WERI-Rb-1 (cell line): Measurements from ENCODE around the gene TTYH2.
"Not testable (repeated sequence)": the region's sequence is repeated elsewhere in the genome, so short reads cannot be mapped to it uniquely, and the experiment has no call there.

ENCODE experiments used
- DNase-seq: peaks from one replicate; pipeline ENCODE4 v3.0.0-alpha.2; 2020
- H3K27ac ChIP-seq: fragments of 250-450 bp; sonication (Bioruptor Pico); 2 replicates; pipeline ENCODE4 v1.5.1; 2020; ENCODE audit warnings: mild to moderate bottlenecking, moderate library complexity
- H3K27me3 ChIP-seq: fragments of 250-450 bp; sonication (Bioruptor Pico); 2 replicates; pipeline ENCODE4 v1.5.1; 2021; ENCODE audit warnings: mild to moderate bottlenecking, low read depth, moderate library complexity; ENCODE audit not compliant: insufficient read depth, severe bottlenecking
- H3K36me3 ChIP-seq: fragments of 250-450 bp; sonication (Bioruptor Pico); 2 replicates; pipeline ENCODE4 v1.5.1; 2020; ENCODE audit warnings: mild to moderate bottlenecking, moderate library complexity
- H3K4me3 ChIP-seq: 2 replicates; pipeline ENCODE4 v1.5.1; 2011; ENCODE audit warnings: low read depth, mild to moderate bottlenecking, control low read depth, low read length
- H3K9me3 ChIP-seq: fragments of 250-450 bp; sonication (Bioruptor Pico); 2 replicates; pipeline ENCODE4 v1.5.1; 2021; ENCODE audit warnings: mild to moderate bottlenecking, moderate library complexity; ENCODE audit not compliant: severe bottlenecking
- CTCF ChIP-seq: IDR thresholded peaks from 2 replicates; pipeline ENCODE4 v1.5.1; 2011; ENCODE audit warnings: low read depth, mild to moderate bottlenecking, control low read depth, inconsistent platforms, low read length

TTYH2 gene

DNA sequence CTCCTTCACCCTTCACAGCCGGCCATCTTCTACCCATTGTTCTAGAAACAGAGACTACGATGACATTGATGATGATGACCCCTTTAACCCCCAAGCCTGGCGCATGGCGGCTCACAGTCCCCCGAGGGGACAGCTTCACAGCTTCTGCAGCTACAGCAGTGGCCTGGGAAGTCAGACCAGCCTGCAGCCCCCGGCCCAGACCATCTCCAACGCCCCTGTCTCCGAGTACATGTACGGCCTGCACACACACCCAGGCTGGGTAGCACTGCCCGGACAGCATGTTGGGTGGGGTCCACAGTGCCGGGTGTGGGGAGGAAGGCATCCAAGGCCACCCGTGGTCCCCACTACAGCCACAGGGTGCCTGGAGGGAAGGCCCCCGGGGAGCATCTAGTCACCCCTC, 39.7 kb downstream of the TTYH2 start:
- Histone ChIP-seq H3K9me3 (no peaks in the 10 kb centered on the region), H3K36me3 (peaks cover 29% of the 10 kb centered on the region), H3K27ac (no peak overlapping the region), H3K4me3 (no peak overlapping the region), H3K27me3 (no peaks in the 10 kb centered on the region)
- no peak for TF ChIP-seq CTCF
- DNase-seq = no peak

DNA sequence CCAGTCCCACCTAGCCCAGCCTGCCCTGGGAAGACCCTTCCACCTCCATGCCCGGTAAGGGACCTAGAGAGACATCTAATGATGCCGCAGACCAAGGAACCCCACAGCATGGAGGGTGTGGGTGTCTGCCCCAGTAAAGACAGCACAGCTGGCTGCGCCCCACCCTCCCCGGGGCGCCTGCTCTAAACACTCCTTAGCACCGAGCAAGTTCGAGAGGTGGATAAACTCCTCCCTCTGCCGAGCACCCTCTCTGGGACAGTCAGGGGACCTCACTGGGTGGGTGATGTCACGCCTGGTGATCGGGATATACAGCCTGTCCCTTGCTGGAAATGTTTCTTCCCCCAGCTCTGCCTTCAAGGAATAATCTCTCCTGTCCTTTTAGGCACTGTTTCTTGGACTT, 43.9 kb downstream of the TTYH2 start:
- Histone ChIP-seq H3K27ac (no peak overlapping the region), H3K9me3 (no peaks in the 10 kb centered on the region), H3K36me3 (peaks cover 38% of the 10 kb centered on the region), H3K27me3 (no peaks in the 10 kb centered on the region), H3K4me3 (no peak overlapping the region)
- no peak for TF ChIP-seq CTCF
- no peak for DNase-seq

- H3K9me3 ChIP-seq = no peaks in the 10 kb centered on the region
- TF ChIP-seq CTCF = no peak; the same call in 1 of the 2 replicates
- no peak overlapping the region for H3K4me3 ChIP-seq
- peaks cover 18% of the 10 kb centered on the region for H3K36me3 ChIP-seq
- H3K27me3 ChIP-seq = no peaks in the 10 kb centered on the region
- no peak overlapping the region for H3K27ac ChIP-seq
- no peak for DNase-seq
These were observed 46.5 kb downstream of the TTYH2 start for GRCh38 chr17:74259667-74260524.

- no peak overlapping the region for H3K27ac ChIP-seq
- no peaks in the 10 kb centered on the region for H3K27me3 ChIP-seq
- H3K4me3 ChIP-seq = no peak overlapping the region
- H3K9me3 ChIP-seq = no peaks in the 10 kb centered on the region
- no peak for DNase-seq
- TF ChIP-seq CTCF = no peak
- peaks cover 15% of the 10 kb centered on the region for H3K36me3 ChIP-seq
These were observed 47.1 kb downstream of the TTYH2 start for GRCh38 chr17:74260525-74260850.

GRCh38 chr17:74262601-74263000, 49.2 kb downstream of the TTYH2 start:
- no peak for TF ChIP-seq CTCF
- H3K27me3 ChIP-seq = no peaks in the 10 kb centered on the region
- H3K9me3 ChIP-seq = peaks cover 5% of the 10 kb centered on the region
- H3K27ac ChIP-seq = no peak overlapping the region
- DNase-seq = no peak
- no peak overlapping the region for H3K4me3 ChIP-seq
- H3K36me3 ChIP-seq = peaks cover 15% of the 10 kb centered on the region

GRCh38 chr17:74267054-74267453, 53.7 kb downstream of the TTYH2 start:
- H3K27ac ChIP-seq, H3K9me3 ChIP-seq, H3K36me3 ChIP-seq, H3K4me3 ChIP-seq, H3K27me3 ChIP-seq, DNase-seq: not testable (repeated sequence)
